ENCODE results near the gene ATP7A.

DNA sequence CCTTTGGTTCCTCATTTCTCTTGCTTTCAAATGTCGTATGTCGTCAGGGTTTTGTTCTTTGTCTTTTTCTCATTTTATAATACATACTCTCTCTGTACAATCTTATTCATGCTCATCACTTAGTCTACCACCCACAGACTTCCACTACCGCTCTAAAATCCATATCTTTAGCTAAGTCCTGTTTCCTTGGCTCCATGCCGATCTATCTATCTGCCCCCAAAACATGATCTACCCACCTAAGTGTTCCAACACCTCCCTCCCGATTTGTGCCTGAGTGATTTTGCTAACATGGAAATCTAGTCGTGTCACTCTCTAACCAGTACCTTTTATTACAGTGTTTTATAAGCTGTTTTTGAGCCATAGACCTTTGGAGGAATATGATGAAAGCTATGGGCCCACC lies 124.6 kb downstream of the ATP7A start:
- TF ChIP-seq, protein P1, sequence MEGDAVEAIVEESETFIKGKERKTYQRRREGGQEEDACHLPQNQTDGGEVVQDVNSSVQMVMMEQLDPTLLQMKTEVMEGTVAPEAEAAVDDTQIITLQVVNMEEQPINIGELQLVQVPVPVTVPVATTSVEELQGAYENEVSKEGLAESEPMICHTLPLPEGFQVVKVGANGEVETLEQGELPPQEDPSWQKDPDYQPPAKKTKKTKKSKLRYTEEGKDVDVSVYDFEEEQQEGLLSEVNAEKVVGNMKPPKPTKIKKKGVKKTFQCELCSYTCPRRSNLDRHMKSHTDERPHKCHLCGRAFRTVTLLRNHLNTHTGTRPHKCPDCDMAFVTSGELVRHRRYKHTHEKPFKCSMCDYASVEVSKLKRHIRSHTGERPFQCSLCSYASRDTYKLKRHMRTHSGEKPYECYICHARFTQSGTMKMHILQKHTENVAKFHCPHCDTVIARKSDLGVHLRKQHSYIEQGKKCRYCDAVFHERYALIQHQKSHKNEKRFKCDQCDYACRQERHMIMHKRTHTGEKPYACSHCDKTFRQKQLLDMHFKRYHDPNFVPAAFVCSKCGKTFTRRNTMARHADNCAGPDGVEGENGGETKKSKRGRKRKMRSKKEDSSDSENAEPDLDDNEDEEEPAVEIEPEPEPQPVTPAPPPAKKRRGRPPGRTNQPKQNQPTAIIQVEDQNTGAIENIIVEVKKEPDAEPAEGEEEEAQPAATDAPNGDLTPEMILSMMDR (IDR thresholded peaks at IDR 0.05): no peak
- TF ChIP-seq POLR2AphosphoS5 (IDR thresholded peaks at IDR 0.05; ENCODE audit: low read depth, low read length) (no peak), TCF7L2 (IDR thresholded peaks at IDR 0.05; ENCODE audit: low read depth, low read length) (no peak), SIN3A (IDR thresholded peaks at IDR 0.05; ENCODE audit: borderline replicate concordance, insufficient read depth, low read depth, low read length) (no peak)
